Middle frontal gyrus (tissue), 1 donor: ENCODE data around the gene FRS3.
"Not testable (repeated sequence)": the region's sequence is repeated elsewhere in the genome, so short reads cannot be mapped to it uniquely, and the experiment has no call there.

ENCODE experiments used
- DNase-seq: peaks from one replicate; pipeline ENCODE4 v3.0.0-alpha.2; 2015; ENCODE audit warnings: low spot score; ENCODE audit errors: extremely low spot score

The FRS3 gene

DNA sequence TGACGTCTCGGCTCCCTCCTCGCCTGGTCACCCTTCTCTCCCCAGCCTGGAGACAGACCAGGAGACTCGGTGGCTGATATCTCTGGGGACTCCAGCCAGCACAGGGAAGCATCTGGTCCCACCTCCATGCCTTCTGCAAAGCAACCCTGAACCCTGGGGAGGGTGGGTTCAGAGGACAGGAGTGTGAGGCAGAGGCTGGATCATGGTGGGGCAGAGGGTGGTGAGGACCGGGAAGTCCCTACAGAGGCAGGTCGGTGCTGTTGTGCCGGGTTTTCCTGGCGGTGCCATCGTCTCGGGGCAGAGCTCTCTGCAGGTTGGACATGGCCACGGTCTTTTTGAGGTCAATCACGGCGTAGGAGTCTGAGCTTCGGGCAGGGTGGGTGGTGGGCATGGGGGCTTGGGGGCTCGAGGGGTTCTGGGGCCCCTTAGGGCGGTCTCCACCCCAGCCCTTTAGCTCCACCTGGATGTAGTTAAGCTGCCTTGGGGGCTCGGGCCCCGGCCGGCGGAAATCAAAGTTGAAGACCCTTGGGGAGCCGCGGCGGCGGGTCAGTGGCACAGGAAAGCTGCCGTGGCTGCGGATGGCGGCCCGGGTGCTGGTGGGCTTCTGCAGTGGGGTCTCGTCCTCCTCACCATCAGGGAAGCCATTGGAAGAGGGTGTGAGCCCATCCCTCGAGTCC, 9.2 kb downstream of the FRS3 start:
- DNase-seq, result no peak

DNA sequence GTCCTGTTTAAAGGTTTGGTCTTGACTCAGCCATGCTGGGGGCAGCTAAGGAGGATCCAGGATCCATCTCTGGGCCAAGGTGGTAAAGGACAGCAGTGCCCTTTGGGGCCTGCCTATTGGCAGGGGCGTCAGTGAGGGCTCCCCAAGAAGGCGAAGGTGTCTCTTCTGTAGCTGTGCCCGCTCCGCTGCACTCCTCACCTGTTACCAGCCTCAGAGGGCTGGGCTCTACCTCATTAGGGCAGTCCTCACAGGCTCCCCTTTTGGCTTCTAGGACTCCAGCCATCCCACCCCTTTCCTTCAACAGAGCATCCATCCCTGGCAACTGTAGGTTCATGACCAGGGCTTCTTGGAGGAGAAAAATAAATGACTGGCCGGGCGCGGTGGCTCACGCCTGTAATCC, 10.3 kb downstream of the FRS3 start:
- no peak for DNase-seq

DNA sequence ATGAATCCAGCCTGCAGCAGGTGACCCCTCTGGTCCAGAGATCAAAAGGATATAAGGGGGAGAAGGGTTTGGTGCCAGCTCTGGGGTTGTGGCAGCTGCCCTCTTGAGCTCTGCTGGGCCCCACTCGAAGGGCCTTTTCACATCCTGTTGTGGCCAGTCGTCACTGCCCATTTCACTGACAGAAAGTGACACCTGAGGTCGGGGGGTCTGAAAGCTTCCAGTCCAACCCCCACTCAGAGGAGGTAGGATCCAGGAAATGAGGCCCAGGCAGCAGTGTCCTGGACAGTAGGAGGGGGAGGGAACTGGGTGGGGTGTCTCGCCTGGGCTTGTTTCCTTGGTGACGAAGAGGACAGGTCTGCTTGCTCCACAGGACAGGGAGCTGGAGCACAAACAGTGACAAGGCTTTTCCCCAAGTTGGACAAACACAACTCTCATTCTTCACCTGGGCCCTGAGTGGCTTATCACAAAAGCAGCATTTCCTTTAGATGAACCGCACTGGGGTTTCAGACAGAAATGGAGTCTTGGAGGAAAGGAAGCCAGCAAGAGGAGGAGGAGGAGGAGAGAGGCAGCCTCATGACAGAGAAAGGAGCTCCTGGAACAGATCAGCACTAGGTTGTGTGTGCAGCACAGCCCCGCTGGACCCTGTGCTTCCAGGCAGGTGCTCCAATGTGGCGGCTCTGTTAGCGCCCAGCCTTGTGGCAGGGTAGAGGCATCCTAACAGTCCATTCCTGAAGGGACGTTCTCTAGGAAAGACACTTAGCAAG, 11.0 kb downstream of the FRS3 start:
- no peak for DNase-seq

DNA sequence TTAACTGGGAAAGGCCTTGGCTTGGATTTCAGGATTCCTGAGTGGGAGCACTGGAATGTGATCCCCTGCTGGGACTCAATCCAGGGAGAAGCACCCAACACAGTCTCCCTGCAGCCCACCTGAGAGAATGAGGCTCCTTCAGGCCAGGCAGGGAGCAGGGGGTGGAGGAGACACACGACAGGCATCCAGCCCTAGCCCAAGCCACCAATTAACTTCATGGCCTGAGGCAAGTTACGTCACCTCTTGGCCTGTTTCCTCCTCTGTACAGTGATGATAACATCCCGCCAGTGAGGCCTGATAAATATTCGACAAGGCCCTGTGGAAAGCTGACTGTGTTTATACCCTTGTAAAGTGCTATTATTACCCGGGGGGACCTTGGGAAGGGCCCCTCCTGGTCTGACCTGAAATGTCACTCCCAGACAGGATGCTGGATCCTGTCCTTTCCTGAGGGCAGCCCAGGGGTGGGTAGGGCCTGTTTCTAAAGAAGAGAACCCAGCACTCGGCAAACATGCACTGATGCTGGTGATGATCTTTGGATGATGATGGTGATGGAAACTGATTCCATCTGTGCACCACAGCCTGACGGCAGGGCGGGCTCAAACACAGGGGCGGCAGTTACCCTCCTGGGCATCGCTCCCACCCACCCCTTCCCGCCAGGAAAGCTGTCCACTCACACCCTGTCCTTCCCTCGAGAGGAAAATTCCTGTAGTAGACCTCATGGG, 12.4 kb downstream of the FRS3 start:
- DNase-seq, result no peak

DNA sequence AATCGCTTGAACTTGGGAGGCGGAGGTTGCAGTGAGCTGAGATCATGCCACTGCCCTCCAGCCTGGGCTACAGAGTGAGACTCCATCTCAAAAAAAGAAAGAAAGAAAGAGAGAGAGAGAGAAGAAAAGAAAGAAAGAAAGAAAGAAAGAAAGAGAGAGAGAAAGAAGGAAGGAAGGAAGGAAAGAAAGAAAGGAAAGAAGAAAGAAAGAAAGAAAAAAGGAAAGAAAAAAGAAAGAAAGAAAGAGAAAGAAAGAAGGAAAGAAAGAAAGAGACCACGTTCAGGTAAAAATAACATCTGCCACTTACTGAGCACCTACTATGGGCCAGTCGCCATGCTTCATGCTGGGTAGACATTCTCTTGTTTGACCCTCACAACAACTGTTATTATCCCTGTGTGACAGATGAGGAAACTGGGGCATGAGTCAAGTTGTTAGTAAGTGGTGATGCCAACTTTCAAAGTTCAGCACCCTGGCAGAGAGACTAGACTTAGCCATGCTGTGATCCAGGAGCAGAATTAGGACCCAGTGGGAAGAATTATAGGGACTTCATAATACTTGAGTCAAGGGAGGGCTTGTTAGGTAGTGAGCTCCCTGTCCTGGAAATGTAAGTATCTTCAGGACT, 13.5 kb downstream of the FRS3 start:
- DNase-seq, result not testable (repeated sequence)

DNA sequence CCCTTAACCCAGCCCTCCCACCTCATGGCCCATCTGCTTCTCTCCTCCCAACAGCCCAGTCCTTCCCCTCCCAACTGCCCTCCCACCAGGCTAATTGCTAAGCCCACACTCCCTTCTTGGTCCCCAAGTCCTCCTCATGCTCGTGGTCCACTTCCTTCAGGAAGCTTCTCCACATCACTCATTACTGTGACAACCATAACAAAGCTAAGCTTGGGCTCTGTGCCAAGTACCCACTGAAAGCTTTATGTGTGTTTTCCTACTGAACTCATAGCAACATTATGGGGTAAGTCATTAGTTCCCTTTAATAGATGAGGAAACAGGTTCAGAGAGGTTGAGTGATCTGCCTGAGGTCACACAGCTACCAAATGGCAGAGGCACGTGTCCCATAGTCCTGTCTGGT, 16.2 kb downstream of the FRS3 start:
- no peak for DNase-seq

DNA sequence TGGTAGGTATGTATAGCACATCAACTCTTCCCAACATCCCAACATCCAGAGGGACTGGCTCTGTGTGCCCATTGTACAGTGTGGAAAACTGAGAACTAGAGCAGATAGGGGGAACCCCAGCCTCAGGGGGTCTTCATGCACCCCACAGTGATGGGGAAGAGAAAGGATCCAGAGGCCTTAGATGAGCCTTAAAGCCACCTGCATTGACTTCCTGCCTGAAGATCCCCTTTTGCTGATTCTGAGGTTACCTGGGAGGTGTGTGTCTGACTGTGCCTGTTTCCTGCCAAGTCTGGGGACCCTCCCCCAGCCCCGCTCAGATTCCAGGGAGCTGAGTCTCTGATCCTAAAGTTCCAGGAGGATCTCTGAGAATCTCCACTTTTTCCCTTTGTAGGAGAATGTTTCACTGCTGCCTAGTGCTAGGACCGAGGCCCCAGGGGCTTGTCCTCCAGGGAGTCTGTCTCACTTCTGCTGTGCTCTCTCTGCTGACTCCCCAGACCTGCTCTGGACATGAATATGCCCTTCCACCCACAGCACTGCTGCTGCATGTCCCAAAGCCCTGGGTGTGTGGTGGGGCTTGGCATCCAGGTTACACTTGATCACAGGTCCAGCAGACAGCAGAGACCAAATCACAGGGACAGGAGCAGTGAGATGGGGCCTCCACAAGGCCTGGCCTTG, 19.7 kb downstream of the FRS3 start:
- DNase-seq, result no peak

DNA sequence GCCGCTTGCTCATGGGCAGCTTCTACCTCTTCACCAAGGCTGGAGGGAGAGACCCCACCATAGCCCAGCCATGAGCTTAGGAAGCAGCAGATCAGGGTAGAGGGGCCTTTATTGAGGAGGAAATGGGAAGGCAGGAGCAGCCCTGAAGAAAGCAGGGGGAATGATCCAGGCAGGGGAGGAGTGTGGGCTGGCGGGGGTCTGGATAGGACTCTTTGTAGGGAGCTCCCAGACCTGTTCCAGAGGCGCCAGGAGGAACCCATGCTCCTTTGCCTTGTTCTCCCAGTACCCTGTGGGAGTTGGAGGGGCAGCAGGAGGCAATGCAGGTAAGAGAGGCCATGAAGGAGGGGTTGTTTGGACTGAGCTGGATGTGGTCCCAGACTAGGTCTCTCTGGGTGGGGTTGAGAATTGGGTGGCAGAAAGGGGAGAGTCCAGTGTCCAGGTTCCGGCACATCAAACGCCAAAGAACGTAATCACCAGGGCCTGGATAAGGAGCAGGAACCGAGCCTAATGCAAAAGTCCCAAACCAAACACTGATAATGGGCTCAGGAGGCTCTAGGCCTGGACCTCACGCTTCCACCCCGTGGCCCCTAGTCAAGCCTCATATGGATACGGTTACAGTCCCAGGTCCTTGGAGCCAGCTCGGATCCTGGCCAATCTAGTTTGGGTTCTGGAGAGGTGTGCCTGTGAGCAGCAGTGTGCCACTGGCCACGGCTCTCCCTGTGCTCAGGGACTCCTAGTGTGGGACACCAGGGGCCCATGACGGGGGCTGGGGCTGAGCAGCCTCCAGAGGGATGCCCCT, 20.4 kb downstream of the FRS3 start:
- no peak for DNase-seq

DNA sequence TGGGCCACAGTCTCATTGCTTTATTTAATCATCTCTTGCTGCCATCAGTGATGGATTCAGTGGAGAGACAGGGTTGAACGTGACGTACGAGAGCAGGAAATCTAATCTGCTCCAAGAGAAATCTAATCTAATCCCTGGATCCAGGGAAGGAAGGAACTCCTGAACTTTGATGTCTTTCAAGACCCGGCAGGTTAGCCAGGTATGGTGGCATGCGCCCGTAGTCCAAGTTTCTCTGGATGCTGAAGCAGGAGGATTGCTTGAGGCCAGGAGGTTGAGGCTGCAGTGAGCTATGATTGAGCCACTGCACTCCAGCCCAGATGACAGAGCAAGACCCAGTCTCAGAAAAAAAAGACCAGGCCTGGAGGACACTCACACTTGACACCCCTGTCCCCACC, 21.1 kb downstream of the FRS3 start:
- DNase-seq, result no peak

DNA sequence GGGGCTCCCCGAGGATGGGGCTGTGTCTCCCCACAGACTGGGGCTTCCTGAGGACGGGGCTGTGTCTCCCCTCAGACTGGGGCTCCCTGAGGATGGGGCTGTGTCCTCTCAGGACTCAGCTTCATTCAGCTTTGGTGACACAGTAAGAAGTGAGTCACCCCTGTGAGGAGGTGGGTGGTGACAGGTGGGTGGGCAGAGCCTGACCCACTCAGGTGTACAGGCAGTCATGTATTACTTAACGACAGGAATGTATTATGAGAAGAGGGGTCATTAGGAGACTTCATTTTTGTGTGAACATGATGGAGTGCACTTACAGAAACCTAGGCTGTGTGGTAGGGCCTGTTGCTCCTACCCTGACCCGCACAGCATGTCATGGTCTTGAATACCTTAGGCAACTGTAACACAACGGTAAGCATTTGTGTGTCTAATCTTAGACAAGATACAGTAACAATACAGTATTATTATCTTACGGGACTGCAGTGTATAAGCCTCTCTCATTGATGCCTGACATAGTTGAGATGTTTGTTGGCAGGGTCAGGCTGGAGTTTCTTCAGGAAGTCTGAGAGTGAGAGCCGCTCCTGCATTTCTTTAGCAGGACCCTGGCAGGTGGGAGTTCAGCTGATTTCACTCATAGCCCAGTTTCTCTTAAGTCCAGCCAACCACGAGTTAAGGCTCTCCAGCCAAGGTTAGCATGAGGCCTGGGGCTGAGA, 21.6 kb downstream of the FRS3 start:
- no peak for DNase-seq

DNA sequence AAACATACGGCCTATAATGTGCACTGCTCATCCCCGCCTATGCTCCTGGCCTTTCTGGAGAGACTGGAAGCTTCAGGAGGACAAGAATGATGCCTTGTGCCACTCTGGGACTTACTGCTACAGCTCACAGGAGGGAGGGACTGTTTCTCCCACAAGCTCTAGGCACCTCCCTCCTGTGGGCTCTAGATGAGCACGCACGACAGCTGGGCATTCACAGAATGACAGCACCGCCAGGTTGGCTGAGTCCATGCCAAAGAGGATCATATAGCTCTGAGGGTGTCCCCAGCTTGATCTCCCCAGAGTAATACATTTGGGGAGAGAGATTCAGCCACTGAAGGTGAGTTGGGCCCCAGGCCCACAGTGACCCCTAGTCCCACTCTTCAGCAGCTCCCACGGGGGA, 22.4 kb downstream of the FRS3 start:
- DNase-seq, result no peak

DNA sequence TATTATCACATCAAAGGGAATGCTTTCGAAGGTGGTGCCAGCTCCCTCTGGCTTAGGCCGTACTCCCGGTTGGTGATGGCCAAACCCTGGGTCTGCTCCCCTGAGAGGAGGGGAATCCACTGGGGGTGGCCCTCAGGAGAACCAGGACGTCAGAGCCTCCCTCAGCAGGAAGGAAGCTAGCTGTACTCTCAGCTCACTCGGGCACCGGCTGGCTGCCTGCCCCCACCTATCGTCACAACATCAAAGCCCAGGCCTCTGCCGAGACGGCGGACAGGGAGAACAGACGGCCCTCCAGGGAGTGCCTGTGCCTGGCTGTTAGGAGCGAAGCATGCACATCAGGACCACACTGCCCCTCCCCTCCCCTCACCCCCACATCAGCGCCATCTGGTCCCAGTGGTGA, 23.3 kb downstream of the FRS3 start:
- DNase-seq, result no peak

DNA sequence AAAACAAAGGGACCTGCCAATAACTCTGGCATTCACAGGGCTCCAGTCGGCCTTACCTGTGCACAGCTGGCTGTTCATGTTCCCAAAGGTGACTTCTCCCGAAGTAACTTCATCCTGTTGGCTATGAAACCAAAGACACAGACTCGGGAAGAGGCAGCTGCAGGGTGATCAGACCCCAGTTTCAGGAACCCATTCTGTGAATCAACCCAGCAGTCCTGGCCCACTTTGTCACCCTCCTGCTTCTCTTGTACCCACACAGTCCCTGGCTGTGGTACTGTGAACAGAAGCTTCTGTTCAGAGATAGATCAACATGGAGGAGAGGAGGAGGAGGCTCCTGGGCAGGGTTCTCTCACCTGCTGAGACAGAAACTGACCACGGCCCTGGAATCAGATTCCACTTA, 23.8 kb downstream of the FRS3 start:
- DNase-seq, result no peak

DNA sequence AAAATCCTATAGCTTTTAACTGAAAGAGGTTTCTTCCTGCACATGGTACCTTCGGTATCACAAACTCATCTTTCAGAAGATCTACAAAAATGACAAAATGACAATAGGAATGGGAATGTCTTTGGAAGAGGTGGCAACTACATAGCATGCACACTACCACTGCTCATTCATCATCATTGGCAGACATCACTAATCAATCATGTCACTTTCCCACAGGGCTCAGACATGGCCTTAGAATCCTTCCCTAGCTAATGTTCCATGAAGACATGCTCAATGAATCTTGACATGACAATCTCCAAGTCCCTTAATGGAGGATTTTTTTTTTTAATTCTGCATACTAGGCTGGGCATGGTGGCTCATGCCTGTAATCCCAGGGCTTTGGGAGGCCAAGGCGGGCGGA, 29.3 kb downstream of the FRS3 start:
- DNase-seq, result no peak

DNA sequence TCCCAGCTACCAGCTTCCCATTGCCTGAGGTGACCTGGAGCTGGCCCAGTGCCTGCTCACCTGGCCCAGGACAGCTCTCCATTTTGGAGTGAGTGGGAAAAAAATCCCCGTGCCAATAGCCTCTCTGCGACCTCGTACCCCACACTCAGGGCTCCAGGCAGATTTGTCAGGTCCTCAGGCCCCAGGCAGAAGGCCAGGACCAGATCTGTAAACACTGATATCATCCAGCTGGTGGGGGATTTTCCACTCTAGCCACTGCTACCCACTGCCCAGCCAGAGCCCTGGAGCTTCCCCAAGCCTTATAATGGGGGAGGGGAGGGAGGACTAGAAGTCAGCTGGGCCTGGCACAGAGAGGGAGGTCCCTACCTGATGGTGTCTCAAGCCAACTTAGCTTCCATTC, 31.2 kb downstream of the FRS3 start:
- DNase-seq, result no peak

DNA sequence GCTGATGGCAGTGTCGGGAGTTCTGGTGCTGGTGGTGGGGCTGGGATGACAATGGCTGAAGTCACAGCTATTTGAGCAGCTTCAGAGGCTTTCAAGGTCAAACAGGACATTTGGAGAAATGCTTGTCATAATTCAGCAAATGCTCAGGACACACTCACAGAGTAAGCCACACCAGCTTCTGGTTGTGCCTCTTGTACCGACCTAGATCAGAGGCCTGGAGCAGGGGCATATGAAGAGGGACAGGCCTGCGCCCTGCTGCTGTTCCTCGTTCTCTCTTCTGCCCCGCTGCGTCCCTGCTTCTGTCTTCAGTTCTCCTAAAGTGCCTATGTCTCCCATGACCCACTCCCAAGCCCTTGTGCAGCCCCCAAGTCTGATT, 31.6 kb downstream of the FRS3 start:
- no peak for DNase-seq

DNA sequence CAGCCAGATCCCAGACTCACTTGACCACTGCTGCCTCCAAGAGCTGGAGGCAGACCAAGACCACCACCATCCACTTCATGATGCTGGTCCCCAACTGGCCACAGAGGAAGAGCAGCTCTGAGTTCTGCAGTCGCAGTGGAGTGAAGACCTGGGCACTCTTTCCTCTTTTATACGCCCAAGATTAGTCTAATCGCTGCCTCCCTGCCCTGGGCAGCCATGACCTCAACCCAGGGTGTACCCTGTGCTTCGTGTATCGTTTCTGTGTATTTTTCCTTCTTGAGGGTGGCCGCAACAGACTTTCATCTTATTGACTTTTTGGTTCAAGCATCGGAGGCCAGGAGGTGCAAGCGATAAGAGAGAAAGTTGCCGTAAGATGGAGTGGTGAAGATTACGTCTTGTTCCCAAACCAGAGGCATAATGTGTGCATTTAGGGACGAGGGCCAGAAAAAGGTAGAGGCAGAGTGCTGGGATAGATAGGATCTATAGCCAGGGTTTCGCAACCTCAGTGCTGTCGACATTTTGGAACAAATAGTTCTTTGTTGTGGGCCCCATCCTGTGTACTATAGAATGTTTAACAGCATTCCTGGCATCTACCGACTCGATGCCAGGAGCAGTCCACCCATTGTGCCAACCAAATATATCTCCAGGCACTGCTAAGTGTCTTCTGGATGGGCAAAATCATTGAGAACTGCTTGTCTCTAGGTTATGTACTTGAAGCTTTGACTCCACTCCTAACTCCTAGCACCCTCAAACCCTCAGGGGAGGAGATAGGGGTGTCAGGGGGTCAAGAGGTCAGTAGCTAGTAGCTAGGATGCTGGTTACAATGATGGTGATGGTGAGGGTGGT, 32.2 kb downstream of the FRS3 start, which contains the start of gene PGC:
Gene PGC (minus strand): TSS at position 142 of the 846 bp plus-strand sequence. CDS start 63 bp downstream, at position 79.
- no peak for DNase-seq

DNA sequence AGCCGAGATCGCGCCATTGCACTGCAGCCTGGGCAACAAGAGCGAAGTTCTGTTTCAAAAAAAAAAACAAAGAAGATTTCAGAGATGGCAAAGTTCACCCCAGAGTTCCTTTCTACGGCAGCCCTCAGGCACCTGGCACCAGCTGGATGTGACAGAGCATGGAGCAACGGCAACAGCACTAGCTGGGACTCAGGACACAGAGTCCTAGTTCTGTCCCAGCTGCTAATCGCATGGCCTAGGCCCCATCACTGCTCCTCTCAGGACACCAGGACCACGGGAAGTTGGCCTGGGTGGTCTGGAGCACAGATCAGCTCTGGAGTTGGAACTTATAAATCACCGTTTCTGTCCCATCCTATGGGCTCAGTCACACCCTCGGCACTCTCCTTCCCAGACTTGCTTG, 33.6 kb downstream of the FRS3 start:
- DNase-seq, result no peak

DNA sequence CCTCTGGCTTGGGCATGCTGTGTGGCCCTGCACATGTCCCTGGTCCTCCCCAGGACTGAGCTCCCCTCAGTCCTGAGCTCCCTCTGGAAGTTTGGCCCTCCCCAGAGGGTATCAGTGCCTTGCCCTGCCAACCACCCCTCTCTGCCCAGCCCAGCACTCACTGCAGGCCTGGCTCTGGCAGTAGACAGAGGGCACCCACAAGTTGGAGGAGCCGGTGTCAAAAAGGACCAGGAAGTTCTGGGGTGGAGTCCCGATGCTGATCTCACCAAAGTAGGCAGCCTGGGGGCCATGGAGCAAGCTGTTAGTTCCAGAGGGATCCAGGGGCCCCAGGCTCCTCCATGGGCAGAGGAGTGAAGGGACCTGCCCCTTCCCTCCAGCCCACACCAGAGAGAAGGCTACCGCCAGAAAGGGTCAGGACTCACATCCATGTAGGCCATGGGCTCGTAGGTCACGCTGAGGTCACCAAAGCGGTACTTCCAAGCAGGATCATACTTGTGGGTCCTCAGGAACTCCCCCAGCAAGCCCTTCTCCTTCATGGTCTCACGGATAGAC, 35.4 kb downstream of the FRS3 start:
- DNase-seq, result no peak
